Measurements from ENCODE around the gene ADAM15.
A peak's percentile ranks its signal among the peaks of the same experiment; 100 is the strongest.

Gene ADAM15

DNA sequence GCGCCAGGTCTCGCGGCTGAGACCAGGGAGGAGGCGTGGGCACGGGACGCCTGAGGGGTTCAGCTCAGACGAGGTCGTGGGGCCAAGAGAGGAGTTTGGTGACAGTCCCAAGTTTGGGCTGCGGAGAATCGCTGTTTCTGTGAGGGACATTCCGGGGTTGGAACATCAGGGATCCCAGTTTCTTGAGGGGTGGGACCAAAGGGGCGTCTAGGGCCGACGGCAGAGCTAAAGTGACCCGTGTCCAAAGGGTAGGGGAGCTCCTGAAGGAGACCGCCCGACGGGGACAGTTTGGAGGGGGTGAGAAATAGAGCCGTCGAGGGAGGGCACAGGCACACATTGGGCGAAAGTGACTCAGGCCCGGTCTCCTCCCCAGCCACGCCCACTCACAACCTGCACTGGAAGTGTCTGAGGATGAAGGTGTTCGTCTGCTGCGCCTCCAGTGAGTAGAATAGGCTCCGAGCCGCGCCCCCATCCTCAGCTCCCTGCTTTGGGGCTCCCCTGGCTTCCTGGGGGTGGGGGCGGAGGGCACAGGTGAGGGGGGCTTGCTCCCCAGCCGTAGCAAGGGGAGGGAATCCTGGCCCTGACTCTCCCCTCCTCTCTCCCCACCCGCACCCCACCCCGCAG lies 34.5 kb downstream of the ADAM15 start:
- H3K36me3 ChIP-seq (ENCODE audit: control insufficient read depth in 2 of 2, insufficient read depth in 1 of 2, low read length in 2 of 2) = no peaks in the 10 kb centered on the region
- ChIA-PET CTCF (interaction anchor here (0.5 to 4.5 kb wide), 58 partner anchors 8 to 543 kb away, joined by 3 to 117 read pairs (median 4); partner anchors contain the start of genes ADAM15, EFNA4, KRTCAP2 and PBXIP1), POLR2A (interaction anchor here (0.6 to 1.6 kb wide), 8 partner anchors 22 to 87 kb away, joined by 3 to 9 read pairs (median 4); partner anchors contain the start of genes ADAM15, DPM3, EFNA1 and EFNA4)
- no peaks in the 10 kb centered on the region for H3K9me3 ChIP-seq (ENCODE audit: control insufficient read depth, insufficient read depth, low read depth, low read length)
- peaks cover 10% of the 10 kb centered on the region for H3K4me1 ChIP-seq (ENCODE audit: control insufficient read depth, insufficient read depth, low read length)
- H3K27ac ChIP-seq (ENCODE audit: extremely low read depth, low read depth, low read length) = peak overlapping the region; percentile 61; the same call in 1 of the 2 replicates
- H3K4me3 ChIP-seq (ENCODE audit: low read depth, low read length) = peak overlapping the region; percentile 78
- TF ChIP-seq ZFP69B (tag by site-specific recombination; IDR thresholded peaks at IDR 0.05) (no peak), ZNF175 (tag by site-specific recombination; IDR thresholded peaks at IDR 0.05) (no peak), MEIS1 (CRISPR knock-in tag; IDR thresholded peaks at IDR 0.05; ENCODE audit: borderline replicate concordance) (no peak), SP3 (tag by site-specific recombination; IDR thresholded peaks at IDR 0.05) (peak; percentile 12), ZNF366 (tag by site-specific recombination; conservative IDR thresholded peaks at IDR 0.05) (no peak; the same call in 1 of the 2 replicates), ZNF274 (IDR thresholded peaks at IDR 0.05; ENCODE audit: low read length) (no peak), ZNF274 (tag by site-specific recombination; IDR thresholded peaks at IDR 0.05; ENCODE audit: borderline replicate concordance) (no peak), ZSCAN30 (tag by site-specific recombination; IDR thresholded peaks at IDR 0.05) (no peak), ZNF146 (tag by site-specific recombination; IDR thresholded peaks at IDR 0.05) (no peak; the same call in 1 of the 2 replicates), ZNF561 (tag by site-specific recombination; IDR thresholded peaks at IDR 0.05; ENCODE audit: borderline replicate concordance) (no peak), PRDM1 (tag by site-specific recombination; IDR thresholded peaks at IDR 0.05) (no peak), ZNF391 (tag by site-specific recombination; IDR thresholded peaks at IDR 0.05; ENCODE audit: borderline replicate concordance, low read depth) (no peak), ZNF692 (tag by site-specific recombination; IDR thresholded peaks at IDR 0.05) (no peak), KLF9 (tag by site-specific recombination; IDR thresholded peaks at IDR 0.05; ENCODE audit: low read depth) (peak; percentile 91), KLF16 (tag by site-specific recombination; IDR thresholded peaks at IDR 0.05) (0 out of 2 replicates have a peak, but pooled peaks have one; percentile 12), ZNF654 (tag by site-specific recombination; IDR thresholded peaks at IDR 0.05; ENCODE audit: low read depth) (no peak), ZBTB8A (tag by site-specific recombination; IDR thresholded peaks at IDR 0.05) (no peak), ZNF513 (tag by site-specific recombination; IDR thresholded peaks at IDR 0.05) (no peak), SCRT2 (tag by site-specific recombination; IDR thresholded peaks at IDR 0.05) (no peak), ZNF404 (tag by site-specific recombination; IDR thresholded peaks at IDR 0.05) (no peak), ZNF660 (tag by site-specific recombination; IDR thresholded peaks at IDR 0.05) (no peak), ZNF785 (tag by site-specific recombination; IDR thresholded peaks at IDR 0.05) (no peak), ZBTB11 (tag by site-specific recombination; conservative IDR thresholded peaks at IDR 0.05; ENCODE audit: low read depth) (no peak)
- TF ChIP-seq, protein P1, sequence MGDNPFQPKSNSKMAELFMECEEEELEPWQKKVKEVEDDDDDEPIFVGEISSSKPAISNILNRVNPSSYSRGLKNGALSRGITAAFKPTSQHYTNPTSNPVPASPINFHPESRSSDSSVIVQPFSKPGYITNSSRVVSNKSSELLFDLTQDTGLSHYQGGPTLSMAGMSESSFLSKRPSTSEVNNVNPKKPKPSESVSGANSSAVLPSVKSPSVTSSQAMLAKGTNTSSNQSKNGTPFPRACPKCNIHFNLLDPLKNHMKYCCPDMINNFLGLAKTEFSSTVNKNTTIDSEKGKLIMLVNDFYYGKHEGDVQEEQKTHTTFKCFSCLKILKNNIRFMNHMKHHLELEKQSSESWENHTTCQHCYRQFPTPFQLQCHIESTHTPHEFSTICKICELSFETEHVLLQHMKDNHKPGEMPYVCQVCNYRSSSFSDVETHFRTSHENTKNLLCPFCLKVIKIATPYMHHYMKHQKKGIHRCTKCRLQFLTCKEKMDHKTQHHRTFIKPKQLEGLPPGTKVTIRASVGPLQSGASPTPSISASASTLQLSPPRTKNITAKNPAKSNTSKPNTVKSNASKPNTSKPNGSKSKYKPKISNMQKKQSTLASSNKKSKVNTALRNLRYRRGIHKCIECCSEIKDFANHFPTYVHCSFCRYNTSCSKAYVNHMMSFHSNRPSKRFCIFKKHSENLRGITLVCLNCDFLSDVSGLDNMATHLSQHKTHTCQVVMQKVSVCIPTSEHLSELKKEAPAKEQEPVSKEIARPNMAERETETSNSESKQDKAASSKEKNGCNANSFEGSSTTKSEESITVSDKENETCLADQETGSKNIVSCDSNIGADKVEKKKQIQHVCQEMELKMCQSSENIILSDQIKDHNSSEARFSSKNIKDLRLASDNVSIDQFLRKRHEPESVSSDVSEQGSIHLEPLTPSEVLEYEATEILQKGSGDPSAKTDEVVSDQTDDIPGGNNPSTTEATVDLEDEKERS (tag by site-specific recombination; IDR thresholded peaks at IDR 0.05) = no peak
- TF ChIP-seq, protein P2, sequence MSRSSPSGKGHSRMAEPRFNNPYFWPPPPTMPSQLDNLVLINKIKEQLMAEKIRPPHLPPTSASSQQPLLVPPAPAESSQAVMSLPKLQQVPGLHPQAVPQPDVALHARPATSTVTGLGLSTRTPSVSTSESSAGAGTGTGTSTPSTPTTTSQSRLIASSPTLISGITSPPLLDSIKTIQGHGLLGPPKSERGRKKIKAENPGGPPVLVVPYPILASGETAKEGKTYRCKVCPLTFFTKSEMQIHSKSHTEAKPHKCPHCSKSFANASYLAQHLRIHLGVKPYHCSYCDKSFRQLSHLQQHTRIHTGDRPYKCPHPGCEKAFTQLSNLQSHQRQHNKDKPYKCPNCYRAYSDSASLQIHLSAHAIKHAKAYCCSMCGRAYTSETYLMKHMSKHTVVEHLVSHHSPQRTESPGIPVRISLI (tag by site-specific recombination; IDR thresholded peaks at IDR 0.05) = no peak
- TF ChIP-seq, protein P3, sequence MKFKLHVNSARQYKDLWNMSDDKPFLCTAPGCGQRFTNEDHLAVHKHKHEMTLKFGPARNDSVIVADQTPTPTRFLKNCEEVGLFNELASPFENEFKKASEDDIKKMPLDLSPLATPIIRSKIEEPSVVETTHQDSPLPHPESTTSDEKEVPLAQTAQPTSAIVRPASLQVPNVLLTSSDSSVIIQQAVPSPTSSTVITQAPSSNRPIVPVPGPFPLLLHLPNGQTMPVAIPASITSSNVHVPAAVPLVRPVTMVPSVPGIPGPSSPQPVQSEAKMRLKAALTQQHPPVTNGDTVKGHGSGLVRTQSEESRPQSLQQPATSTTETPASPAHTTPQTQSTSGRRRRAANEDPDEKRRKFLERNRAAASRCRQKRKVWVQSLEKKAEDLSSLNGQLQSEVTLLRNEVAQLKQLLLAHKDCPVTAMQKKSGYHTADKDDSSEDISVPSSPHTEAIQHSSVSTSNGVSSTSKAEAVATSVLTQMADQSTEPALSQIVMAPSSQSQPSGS (tag by site-specific recombination; IDR thresholded peaks at IDR 0.05; ENCODE audit: low read depth) = no peak

All from HEK293 (cell line).